ENCODE results near the gene RPL34.

DNA sequence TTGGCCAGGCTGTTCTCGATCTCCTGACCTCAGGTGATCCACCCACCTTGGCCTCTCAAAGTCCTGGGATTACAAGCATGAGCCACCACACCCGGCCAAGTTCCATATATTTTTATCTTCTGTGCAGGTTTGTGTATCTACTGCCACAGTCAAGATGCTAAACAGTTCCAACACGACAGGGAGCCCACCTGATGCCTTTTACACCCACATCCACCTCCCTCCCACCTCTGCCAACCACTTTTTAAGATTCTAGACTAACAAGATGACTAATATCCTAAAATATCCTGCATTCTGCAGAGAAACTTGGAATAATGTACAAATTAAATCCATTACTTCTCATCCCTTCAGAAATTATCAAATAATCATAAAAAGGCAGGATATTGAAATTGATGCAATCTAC lies 19.3 kb upstream of the RPL34 start:
- TF ChIP-seq, protein P1, sequence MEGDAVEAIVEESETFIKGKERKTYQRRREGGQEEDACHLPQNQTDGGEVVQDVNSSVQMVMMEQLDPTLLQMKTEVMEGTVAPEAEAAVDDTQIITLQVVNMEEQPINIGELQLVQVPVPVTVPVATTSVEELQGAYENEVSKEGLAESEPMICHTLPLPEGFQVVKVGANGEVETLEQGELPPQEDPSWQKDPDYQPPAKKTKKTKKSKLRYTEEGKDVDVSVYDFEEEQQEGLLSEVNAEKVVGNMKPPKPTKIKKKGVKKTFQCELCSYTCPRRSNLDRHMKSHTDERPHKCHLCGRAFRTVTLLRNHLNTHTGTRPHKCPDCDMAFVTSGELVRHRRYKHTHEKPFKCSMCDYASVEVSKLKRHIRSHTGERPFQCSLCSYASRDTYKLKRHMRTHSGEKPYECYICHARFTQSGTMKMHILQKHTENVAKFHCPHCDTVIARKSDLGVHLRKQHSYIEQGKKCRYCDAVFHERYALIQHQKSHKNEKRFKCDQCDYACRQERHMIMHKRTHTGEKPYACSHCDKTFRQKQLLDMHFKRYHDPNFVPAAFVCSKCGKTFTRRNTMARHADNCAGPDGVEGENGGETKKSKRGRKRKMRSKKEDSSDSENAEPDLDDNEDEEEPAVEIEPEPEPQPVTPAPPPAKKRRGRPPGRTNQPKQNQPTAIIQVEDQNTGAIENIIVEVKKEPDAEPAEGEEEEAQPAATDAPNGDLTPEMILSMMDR (IDR thresholded peaks at IDR 0.05): no peak
- TF ChIP-seq POLR2A (IDR thresholded peaks at IDR 0.05): no peak

Measured in esophagus squamous epithelium (tissue), 4 donors.